Endodermal cell (in vitro differentiated cells): ENCODE data around the gene EVX1. TPM values are rescaled to one million over a fixed set of nuclear protein-coding genes. Genes with fewer than 3 reads are reported as not detected.
A peak's percentile ranks its signal among the peaks of the same experiment; 100 is the strongest.

ENCODE experiments used
- DNase-seq: peaks from one replicate; pipeline ENCODE4 v3.0.0-alpha.2; 2017
- H3K27ac ChIP-seq: 2 replicates; pipeline ENCODE4 v1.5.1; 2013; ENCODE audit warnings: mild to moderate bottlenecking, low read depth, low read length, moderate library complexity
- H3K27me3 ChIP-seq: 2 replicates; pipeline ENCODE4 v1.6.1; 2013; ENCODE audit warnings: mild to moderate bottlenecking, low read length, moderate library complexity; ENCODE audit not compliant: insufficient read depth, control insufficient read depth, poor library complexity, severe bottlenecking
- H3K36me3 ChIP-seq: 2 replicates; pipeline ENCODE4 v1.7.0; 2013; ENCODE audit warnings: mild to moderate bottlenecking, low read length, moderate library complexity; ENCODE audit not compliant: control insufficient read depth, insufficient read depth
- H3K4me1 ChIP-seq: one replicate; pipeline ENCODE4 v1.7.0; 2013; ENCODE audit warnings: low read length; ENCODE audit not compliant: control insufficient read depth, insufficient read depth
- H3K4me3 ChIP-seq: 2 replicates; pipeline ENCODE4 v1.5.1; 2013; ENCODE audit warnings: mild to moderate bottlenecking, low read length, moderate library complexity
- H3K9ac ChIP-seq: 2 replicates; pipeline ENCODE4 v1.6.1; 2013; ENCODE audit warnings: mild to moderate bottlenecking, low read length, moderate library complexity; ENCODE audit not compliant: poor library complexity, severe bottlenecking; ENCODE audit errors: extremely low read depth
- H3K9me3 ChIP-seq: 2 replicates; pipeline ENCODE4 v1.6.1; 2013; ENCODE audit warnings: mild to moderate bottlenecking, low read length, moderate library complexity; ENCODE audit not compliant: control insufficient read depth
- H3K27ac Mint-ChIP-seq: 2 replicates; pipeline ENCODE4 v1.8.0; 2020; ENCODE audit warnings: mixed read lengths
- H3K27me3 Mint-ChIP-seq: 2 replicates; pipeline ENCODE4 v1.8.0; 2021; ENCODE audit warnings: mild to moderate bottlenecking, mixed read lengths; ENCODE audit not compliant: insufficient read depth
- H3K36me3 Mint-ChIP-seq: 2 replicates; pipeline ENCODE4 v1.8.0; 2020; ENCODE audit warnings: low read depth, mixed read lengths
- H3K4me1 Mint-ChIP-seq: 2 replicates; pipeline ENCODE4 v1.8.0; 2020; ENCODE audit warnings: mixed read lengths
- H3K4me3 Mint-ChIP-seq: 2 replicates; pipeline ENCODE4 v1.8.0; 2020; ENCODE audit warnings: mild to moderate bottlenecking, moderate library complexity, mixed read lengths
- H3K9me3 Mint-ChIP-seq: 2 replicates; pipeline ENCODE4 v1.8.0; 2020; ENCODE audit warnings: mild to moderate bottlenecking, mixed read lengths
- WGBS, 2 experiments: methylation state at CpG; one replicate each; pipeline versions ENCODE4 v1.1.5 to v1.1.7; 2013; ENCODE audit warnings: missing lambda C conversion rate in 2 of 2, mixed read lengths in 1 of 2; ENCODE audit not compliant: insufficient coverage in 1 of 2, insufficient read length in 1 of 2; 5-methylcytosine and 5-hydroxymethylcytosine counted together
- total RNA-seq, 2 donors: library from RNA; stranded (reverse); fragmentation: NEBNext Ultra II Directional in 1 of 2; extraction: Animal tissue kit (Norgen Biotek cat#: 25700) in 1 of 2; gene quantifications; 2 replicates in 1 of 2; 3 replicates in 1 of 2; pipeline ENCODE4 v1.2.1, GENCODE V29; 2021
- TF ChIP-seq, protein P1 (sequence below): fragments of 200-600 bp; sonication (generic); conservative IDR thresholded peaks from 2 replicates; pipeline ENCODE4 v1.5.0; 2021; ENCODE audit warnings: antibody characterized with exemption, mild to moderate bottlenecking

EVX1 gene
- total RNA-seq, 2 donors from 2014 or later, result 4.9 to 10.7 TPM

- peaks cover 13% of the 10 kb centered on the region for H3K36me3 Mint-ChIP-seq
- H3K27ac Mint-ChIP-seq, result no peak overlapping the region
- Histone ChIP-seq H3K27ac (no peak overlapping the region), H3K9me3 (no peaks in the 10 kb centered on the region), H3K4me3 (no peak overlapping the region), H3K36me3 (no peaks in the 10 kb centered on the region), H3K9ac (no peak overlapping the region), H3K4me1 (no peaks in the 10 kb centered on the region), H3K27me3 (peaks cover 100% of the 10 kb centered on the region)
- no peaks in the 10 kb centered on the region for H3K9me3 Mint-ChIP-seq
- peaks cover 41% of the 10 kb centered on the region for H3K4me1 Mint-ChIP-seq
- no peak for DNase-seq
- WGBS, 2 experiments, result 69 to 85% methylated on average over 2 to 3 of the region's 3 CpGs
- TF ChIP-seq, protein P1, sequence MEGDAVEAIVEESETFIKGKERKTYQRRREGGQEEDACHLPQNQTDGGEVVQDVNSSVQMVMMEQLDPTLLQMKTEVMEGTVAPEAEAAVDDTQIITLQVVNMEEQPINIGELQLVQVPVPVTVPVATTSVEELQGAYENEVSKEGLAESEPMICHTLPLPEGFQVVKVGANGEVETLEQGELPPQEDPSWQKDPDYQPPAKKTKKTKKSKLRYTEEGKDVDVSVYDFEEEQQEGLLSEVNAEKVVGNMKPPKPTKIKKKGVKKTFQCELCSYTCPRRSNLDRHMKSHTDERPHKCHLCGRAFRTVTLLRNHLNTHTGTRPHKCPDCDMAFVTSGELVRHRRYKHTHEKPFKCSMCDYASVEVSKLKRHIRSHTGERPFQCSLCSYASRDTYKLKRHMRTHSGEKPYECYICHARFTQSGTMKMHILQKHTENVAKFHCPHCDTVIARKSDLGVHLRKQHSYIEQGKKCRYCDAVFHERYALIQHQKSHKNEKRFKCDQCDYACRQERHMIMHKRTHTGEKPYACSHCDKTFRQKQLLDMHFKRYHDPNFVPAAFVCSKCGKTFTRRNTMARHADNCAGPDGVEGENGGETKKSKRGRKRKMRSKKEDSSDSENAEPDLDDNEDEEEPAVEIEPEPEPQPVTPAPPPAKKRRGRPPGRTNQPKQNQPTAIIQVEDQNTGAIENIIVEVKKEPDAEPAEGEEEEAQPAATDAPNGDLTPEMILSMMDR, result no peak
- H3K27me3 Mint-ChIP-seq, result peaks cover 99% of the 10 kb centered on the region
- H3K4me3 Mint-ChIP-seq, result no peak overlapping the region
Observed at GRCh38 chr7:27248427-27248806, 5.8 kb downstream of the EVX1 start.

GRCh38 chr7:27248911-27249723 is 6.5 kb downstream of the EVX1 start:
- Mint-ChIP-seq H3K36me3 (peaks cover 13% of the 10 kb centered on the region), H3K4me3 (peak overlapping the region; percentile 18), H3K27ac (no peak overlapping the region), H3K9me3 (no peaks in the 10 kb centered on the region), H3K27me3 (peaks cover 99% of the 10 kb centered on the region), H3K4me1 (peaks cover 37% of the 10 kb centered on the region)
- no peak overlapping the region for H3K4me3 ChIP-seq
- TF ChIP-seq, protein P1, result no peak
- H3K36me3 ChIP-seq, result no peaks in the 10 kb centered on the region
- no peak for DNase-seq
- no peak overlapping the region for H3K27ac ChIP-seq
- peaks cover 100% of the 10 kb centered on the region for H3K27me3 ChIP-seq
- WGBS, 2 experiments, result 25 to 28% methylated on average over 16 to 23 of the region's 23 CpGs
- H3K9me3 ChIP-seq, result no peaks in the 10 kb centered on the region
- no peaks in the 10 kb centered on the region for H3K4me1 ChIP-seq
- H3K9ac ChIP-seq, result no peak overlapping the region

- WGBS, 2 experiments, result 15 to 19% methylated on average over 8 to 19 of the region's 19 CpGs
- peaks cover 100% of the 10 kb centered on the region for H3K27me3 ChIP-seq
- H3K36me3 ChIP-seq, result no peaks in the 10 kb centered on the region
- Mint-ChIP-seq H3K27me3 (peaks cover 99% of the 10 kb centered on the region), H3K4me1 (peaks cover 31% of the 10 kb centered on the region), H3K36me3 (peaks cover 13% of the 10 kb centered on the region), H3K9me3 (no peaks in the 10 kb centered on the region), H3K27ac (no peak overlapping the region), H3K4me3 (peak overlapping the region; percentile 18)
- H3K4me1 ChIP-seq, result no peaks in the 10 kb centered on the region
- H3K9ac ChIP-seq, result no peak overlapping the region
- no peak overlapping the region for H3K4me3 ChIP-seq
- H3K9me3 ChIP-seq, result no peaks in the 10 kb centered on the region
- H3K27ac ChIP-seq, result no peak overlapping the region
- no peak for DNase-seq
- TF ChIP-seq, protein P1, result no peak
Observed at GRCh38 chr7:27249724-27250556, 7.3 kb downstream of the EVX1 start.
